HL-60/S4 (cell line): ENCODE data around the gene ERCC6.

Experiments used
- in situ Hi-C: fragments of 300-500 bp; cut with MboI; formaldehyde crosslinking; loops from 2 replicates; pipeline ENCODE4 v1.14.3; 2022; ENCODE audit warnings: low sequenced_read_pairs

ERCC6 gene

GRCh38 chr10:49465736-49466135, 73.2 kb downstream of the ERCC6 start:
- in situ Hi-C loops = no loop called here
